CD4-positive, alpha-beta T cell treated with Interleukin-4 for 4 hours (primary cell): ENCODE data around the gene CAPN13.

Experiments
- DNase-seq: peaks from one replicate; pipeline ENCODE4 v3.0.0-alpha.2; 2020

Gene CAPN13

DNA sequence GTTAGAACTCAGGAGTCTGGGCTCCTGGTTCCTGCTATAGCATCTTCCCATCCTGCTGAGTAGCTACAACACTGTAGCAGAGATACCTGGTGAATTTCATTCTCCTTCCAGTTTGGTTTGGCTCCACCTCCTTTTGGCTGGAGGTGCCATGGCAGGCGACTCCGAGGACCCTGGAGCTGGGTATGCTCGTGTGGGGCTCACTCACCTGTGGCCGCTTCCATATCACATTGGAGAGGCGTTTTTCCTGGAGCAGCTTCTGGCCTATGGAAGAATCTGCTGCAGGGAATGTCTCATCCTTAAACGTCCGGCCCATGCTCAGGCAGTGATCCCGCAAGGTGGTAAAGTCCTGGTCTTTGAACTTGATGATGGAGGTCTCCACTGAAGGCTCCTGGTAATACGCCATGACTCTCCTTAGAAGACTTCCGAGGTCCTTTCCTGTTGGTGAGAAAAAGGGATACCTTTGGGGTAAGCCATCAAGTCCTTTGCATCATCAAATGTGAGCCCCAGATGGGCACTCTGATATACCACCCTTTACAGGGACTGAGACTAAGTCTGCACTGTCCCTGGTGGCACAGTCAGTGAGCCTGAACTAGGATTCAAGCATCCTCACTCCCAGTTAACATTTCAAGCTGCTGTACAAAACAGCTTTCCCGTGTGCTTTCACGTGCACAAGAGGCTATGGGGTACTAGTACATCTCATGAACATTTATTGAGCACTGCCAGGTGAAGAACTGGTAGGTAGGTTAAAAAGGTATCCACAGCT, 20.1 kb downstream of the CAPN13 start:
- DNase-seq = no peak

DNA sequence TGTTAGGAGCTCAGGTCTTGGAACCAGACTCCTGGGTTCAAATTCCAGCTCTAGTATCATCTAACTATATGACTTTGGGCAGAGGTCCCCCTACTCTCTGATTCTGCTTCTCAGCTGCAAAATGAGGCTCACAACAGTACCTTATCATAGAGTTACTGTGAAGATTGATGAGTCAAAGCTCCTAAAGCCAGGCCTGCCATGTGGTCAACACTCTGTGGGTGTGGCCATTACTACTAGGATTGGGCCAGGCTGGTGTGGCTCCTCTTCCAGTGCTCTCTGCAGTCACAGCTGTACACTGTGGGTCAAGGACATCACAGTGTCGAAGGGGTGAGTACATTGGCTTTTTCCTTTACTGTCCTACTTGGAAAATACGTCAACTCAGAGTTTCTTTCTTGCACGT, 22.6 kb downstream of the CAPN13 start:
- DNase-seq = no peak

DNA sequence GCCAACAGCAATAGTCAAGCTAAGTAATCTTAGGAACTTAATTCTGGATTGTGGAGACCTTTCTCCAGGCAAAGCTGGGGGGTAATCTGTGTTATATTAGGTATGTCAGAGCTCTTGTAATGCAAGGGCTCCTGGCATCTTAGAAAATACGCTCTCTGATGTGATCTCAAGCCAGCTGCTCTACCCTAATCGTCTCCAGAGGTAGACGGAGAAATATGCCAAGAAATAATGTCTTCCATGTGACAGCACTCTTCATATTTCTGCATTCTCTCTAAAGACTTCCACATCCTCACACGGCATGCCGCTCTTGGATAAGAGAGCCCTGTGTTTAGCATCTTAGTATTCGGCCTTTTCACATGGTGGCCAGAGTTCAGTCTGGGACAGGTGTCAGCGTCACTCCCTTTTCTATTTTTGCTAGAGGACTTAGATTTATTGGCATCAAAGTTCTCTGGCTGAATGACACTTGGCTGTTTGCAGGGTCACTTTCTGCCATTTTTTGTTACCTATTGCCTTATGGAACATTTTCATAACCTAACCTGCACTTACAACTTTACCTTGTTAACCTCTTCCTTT, 25.2 kb downstream of the CAPN13 start:
- no peak for DNase-seq

GRCh38 chr2:30781451-30781850, 25.8 kb downstream of the CAPN13 start:
- no peak for DNase-seq

DNA sequence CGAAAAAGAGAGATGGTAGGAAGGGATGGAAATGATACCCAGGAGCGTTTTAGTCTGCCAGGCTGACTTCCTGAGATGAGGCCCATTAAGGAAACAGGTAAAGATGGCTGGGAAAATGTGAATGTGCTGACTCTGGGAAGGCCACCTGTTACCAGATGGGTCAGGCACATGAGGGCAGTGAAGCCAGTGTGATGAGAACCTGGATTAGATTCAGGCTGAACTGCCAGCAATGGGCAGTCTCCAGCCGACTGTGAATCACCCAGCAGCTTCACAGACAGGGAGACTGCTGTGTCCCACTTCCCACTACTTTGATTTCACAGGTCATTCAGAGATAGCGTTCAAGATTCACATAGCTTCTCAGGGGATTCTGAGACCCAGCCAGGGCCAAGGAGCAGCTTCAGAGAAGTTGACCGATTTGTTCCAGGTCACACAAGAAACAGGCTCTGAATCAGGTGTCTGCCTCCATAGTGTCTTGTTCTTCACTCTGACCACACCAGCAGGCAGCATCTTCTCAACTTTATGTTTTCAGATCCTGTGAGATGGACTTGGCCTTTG, 26.4 kb downstream of the CAPN13 start:
- DNase-seq = no peak

GRCh38 chr2:30778611-30779010, 28.6 kb downstream of the CAPN13 start:
- no peak for DNase-seq

- DNase-seq = no peak
Measured at GRCh38 chr2:30777661-30778505, 29.4 kb downstream of the CAPN13 start.

- no peak for DNase-seq
Measured at GRCh38 chr2:30776831-30777635, 30.2 kb downstream of the CAPN13 start.

GRCh38 chr2:30775833-30776232, 31.4 kb downstream of the CAPN13 start:
- DNase-seq = no peak

- DNase-seq = no peak
Measured at GRCh38 chr2:30772021-30772705, 35.1 kb downstream of the CAPN13 start.

- DNase-seq = no peak
Measured at GRCh38 chr2:30770816-30771576, 36.2 kb downstream of the CAPN13 start.

GRCh38 chr2:30769891-30770462, 37.3 kb downstream of the CAPN13 start:
- DNase-seq = no peak

GRCh38 chr2:30769481-30769780, 37.8 kb downstream of the CAPN13 start:
- DNase-seq = no peak

GRCh38 chr2:30768708-30769480, 38.4 kb downstream of the CAPN13 start:
- no peak for DNase-seq

DNA sequence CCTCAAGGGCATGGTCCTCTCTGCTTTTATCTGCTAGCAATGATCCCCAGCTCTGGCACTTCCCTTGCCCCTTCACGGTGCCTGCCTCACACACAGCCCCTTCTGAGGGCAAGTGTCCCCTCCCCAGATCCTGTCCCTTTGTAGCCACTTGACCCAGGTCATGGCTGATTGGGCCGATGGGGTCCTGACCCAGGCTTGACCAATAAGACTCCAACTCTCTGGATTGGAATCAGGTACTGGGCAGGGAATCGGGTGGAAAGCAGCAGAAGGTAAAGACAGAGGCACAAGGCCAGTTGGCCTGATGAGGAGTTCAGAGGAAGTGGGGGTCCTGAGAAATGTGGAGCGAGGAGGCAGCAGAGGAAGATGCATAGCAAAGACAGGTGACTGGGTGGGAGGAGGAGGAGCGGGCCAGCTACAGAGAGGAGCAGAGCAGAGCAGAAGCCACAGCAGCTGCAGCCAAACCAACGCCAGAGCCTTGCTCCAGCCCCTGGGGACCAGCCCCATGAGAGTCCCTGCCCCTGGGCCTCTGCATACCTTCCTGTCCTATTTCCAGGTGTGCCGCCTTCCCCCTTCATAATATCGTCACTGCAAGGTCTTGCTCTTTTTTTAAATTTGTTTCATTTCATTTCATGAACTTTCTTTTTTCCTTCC, 39.1 kb downstream of the CAPN13 start:
- no peak for DNase-seq

GRCh38 chr2:30766666-30767065, 40.6 kb downstream of the CAPN13 start:
- DNase-seq = no peak

GRCh38 chr2:30765876-30766470, 41.3 kb downstream of the CAPN13 start:
- DNase-seq = no peak

DNA sequence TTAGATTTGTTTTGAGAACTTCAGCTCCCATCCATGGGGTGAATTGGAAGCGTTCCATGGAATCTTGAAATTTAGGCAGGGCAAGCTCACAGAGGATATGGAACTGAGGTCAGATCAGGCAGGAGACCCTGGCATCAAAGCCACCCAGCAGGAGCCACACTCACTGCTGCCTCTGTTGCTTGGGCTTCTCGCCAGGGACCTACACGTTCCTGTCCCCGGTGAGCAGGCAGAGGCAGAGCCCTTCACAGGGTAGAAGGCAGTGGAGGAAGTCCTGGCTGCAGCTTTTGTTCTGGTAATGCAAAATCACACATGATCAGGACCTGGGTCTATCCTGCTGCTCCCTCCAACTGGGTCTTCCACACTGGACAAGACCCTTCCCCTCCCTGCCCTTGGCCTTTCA, 42.1 kb downstream of the CAPN13 start:
- no peak for DNase-seq
